Hepatocyte (in vitro differentiated cells): Measurements from ENCODE around the gene NPTN.

Experiments
- CTCF ChIP-seq: fragments of 200-600 bp; sonication (generic); IDR thresholded peaks from 2 replicates; pipeline ENCODE4 v1.5.1; 2016; ENCODE audit warnings: antibody characterized with exemption, mild to moderate bottlenecking; ENCODE audit not compliant: poor library complexity
- EZH2 ChIP-seq: fragments of 200-600 bp; sonication (generic); IDR thresholded peaks from 2 replicates; pipeline ENCODE4 v1.6.1; 2016; ENCODE audit warnings: antibody characterized with exemption, mild to moderate bottlenecking, borderline replicate concordance
- EZH2phosphoT487 ChIP-seq: fragments of 200-600 bp; sonication (generic); IDR thresholded peaks from one replicate; pipeline ENCODE4 v1.6.1; 2018; ENCODE audit warnings: antibody characterized with exemption, mild to moderate bottlenecking, low read depth, moderate library complexity; ENCODE audit not compliant: unreplicated experiment, severe bottlenecking

- TF ChIP-seq EZH2 (no peak), CTCF (no peak), EZH2phosphoT487 (no peak)
Measured at GRCh38 chr15:73678498-73678897, 45.3 kb upstream of the NPTN start.
